HG03342 (cell line): ENCODE results near the gene HPN.
"Not testable (repeated sequence)": the region's sequence is repeated elsewhere in the genome, so short reads cannot be mapped to it uniquely, and the experiment has no call there.

ENCODE experiments used
- ATAC-seq: cut with Tn5 transposase; IDR thresholded peaks from one replicate; pipeline ENCODE4 v1.9.1; 2021; ENCODE audit warnings: mild to moderate bottlenecking, moderate library complexity; ENCODE audit not compliant: unreplicated experiment

HPN gene

GRCh38 chr19:35027009-35027408, 14.5 kb upstream of the HPN start:
- no peak for ATAC-seq

GRCh38 chr19:35027851-35028599, 13.5 kb upstream of the HPN start:
- no peak for ATAC-seq

GRCh38 chr19:35028600-35028885, 13.0 kb upstream of the HPN start:
- ATAC-seq: not testable (repeated sequence)

GRCh38 chr19:35029275-35029736, 12.2 kb upstream of the HPN start:
- ATAC-seq: not testable (repeated sequence)

GRCh38 chr19:35029737-35030256, 11.7 kb upstream of the HPN start:
- ATAC-seq: no peak

GRCh38 chr19:35030257-35031071, 11.1 kb upstream of the HPN start, which contains the start of gene SCN1B:
Gene SCN1B, plus strand, starts transcription at chr19:35030470. Its CDS starts 351 bp downstream, at chr19:35030821.
- ATAC-seq: no peak

GRCh38 chr19:35031072-35031881, 10.2 kb upstream of the HPN start:
- no peak for ATAC-seq

- no peak for ATAC-seq
Observed at GRCh38 chr19:35032356-35032865, 9.1 kb upstream of the HPN start.

GRCh38 chr19:35033067-35034004, 8.2 kb upstream of the HPN start:
- ATAC-seq: no peak

- ATAC-seq: no peak
Observed at GRCh38 chr19:35034005-35034502, 7.5 kb upstream of the HPN start.

- no peak for ATAC-seq
Observed at GRCh38 chr19:35034588-35035382, 6.7 kb upstream of the HPN start.

- no peak for ATAC-seq
Observed at GRCh38 chr19:35037716-35038622, 3.6 kb upstream of the HPN start.

- no peak for ATAC-seq
Observed at GRCh38 chr19:35038623-35039512, 2.7 kb upstream of the HPN start.

- no peak for ATAC-seq
Observed at GRCh38 chr19:35039881-35040825, 1.4 kb upstream of the HPN start.

- no peak for ATAC-seq
Observed at GRCh38 chr19:35040826-35041547, 534 bp upstream of the HPN start.
